PC-3 (cell line): ENCODE data around the gene CDCA4. TPM values are rescaled to one million over a fixed set of nuclear protein-coding genes. Genes with fewer than 3 reads are reported as not detected.

Experiments
- ATAC-seq: fragments of 200-7000 bp; cut with Tn5 transposase; 2 replicates; pipeline ENCODE4 v1.9.1; 2020; ENCODE audit warnings: mild to moderate bottlenecking, moderate library complexity
- BruUV-seq: library from RNA; stranded (reverse); fragments of 400-500 nt; replicated peaks from 2 replicates; lab custom pipeline; 2021; lab: Mats Ljungman, UMichigan
- CTCF ChIA-PET: fragments of 300-600 bp; sonication (Branson Sonifier 250); formaldehyde crosslinking; loops from one replicate; lab custom pipeline; 2022; ENCODE audit warnings: antibody characterized with exemption; lab: Charles Lee
- POLR2A ChIA-PET: fragments of 300-600 bp; sonication (Branson Sonifier 250); formaldehyde crosslinking; loops from one replicate; lab custom pipeline; 2022; ENCODE audit warnings: antibody characterized with exemption; ENCODE audit not compliant: unreplicated experiment; lab: Charles Lee
- DNase-seq: peaks from one replicate; pipeline ENCODE4 v3.0.0-alpha.2; 2015
- H2AFZ ChIP-seq: fragments of 300-600 bp; sonication (generic); 2 replicates; pipeline ENCODE4 v1.6.0; 2016; ENCODE audit warnings: antibody characterized with exemption, low read length
- H3F3A ChIP-seq: fragments of 300-600 bp; sonication (generic); one replicate; pipeline ENCODE4 v1.6.0; 2017; ENCODE audit warnings: antibody characterized with exemption, low read length, control low read depth, mild to moderate bottlenecking; ENCODE audit not compliant: unreplicated experiment
- H3K27ac ChIP-seq: fragments of 300-600 bp; sonication (generic); 2 replicates; pipeline ENCODE4 v1.5.1; 2016; ENCODE audit warnings: mild to moderate bottlenecking, low read length
- H3K27me3 ChIP-seq: fragments of 300-600 bp; sonication (generic); 2 replicates; pipeline ENCODE4 v1.6.1; 2016; ENCODE audit warnings: low read length, mixed read lengths
- H3K36me3 ChIP-seq: fragments of 300-600 bp; sonication (generic); 2 replicates; pipeline ENCODE4 v1.6.1; 2016; ENCODE audit warnings: low read depth, mixed run types, low read length, mixed read lengths
- H3K4me1 ChIP-seq: fragments of 300-600 bp; sonication (generic); 2 replicates; pipeline ENCODE4 v1.5.1; 2016; ENCODE audit warnings: low read length; ENCODE audit not compliant: insufficient read depth
- H3K4me2 ChIP-seq: fragments of 300-600 bp; sonication (generic); 2 replicates; pipeline ENCODE4 v1.6.0; 2016; ENCODE audit warnings: low read length
- H3K4me3 ChIP-seq: fragments of 300-600 bp; sonication (generic); 2 replicates; pipeline ENCODE4 v1.5.1; 2016; ENCODE audit warnings: mild to moderate bottlenecking, low read length, mixed read lengths
- H3K79me2 ChIP-seq: fragments of 300-600 bp; sonication (generic); 2 replicates; pipeline ENCODE4 v1.6.1; 2017; ENCODE audit warnings: low read length, mixed read lengths
- H3K9ac ChIP-seq: fragments of 300-600 bp; sonication (generic); 2 replicates; pipeline ENCODE4 v1.6.0; 2016; ENCODE audit warnings: mild to moderate bottlenecking, low read length
- H3K9me2 ChIP-seq: fragments of 300-600 bp; sonication (generic); replicated peaks from 2 replicates; pipeline ENCODE4 v1.6.1; 2016; ENCODE audit warnings: mixed run types, low read length, mixed read lengths
- H3K9me3 ChIP-seq: fragments of 300-600 bp; sonication (generic); 2 replicates; pipeline ENCODE4 v1.6.1; 2016; ENCODE audit warnings: low read length, mixed read lengths
- H4K20me1 ChIP-seq: fragments of 300-600 bp; sonication (generic); 2 replicates; pipeline ENCODE4 v1.6.1; 2016; ENCODE audit warnings: low read length, mixed read lengths
- CTCF ChIP-seq: fragments of 300-600 bp; sonication (generic); conservative IDR thresholded peaks from 2 replicates; pipeline ENCODE4 v1.5.1; 2017; ENCODE audit warnings: antibody characterized with exemption, low read depth, mild to moderate bottlenecking, low read length
- EZH2 ChIP-seq: fragments of 300-600 bp; sonication (generic); IDR thresholded peaks from one replicate; pipeline ENCODE4 v1.6.1; 2017; ENCODE audit warnings: antibody characterized with exemption, mild to moderate bottlenecking, low read length; ENCODE audit not compliant: unreplicated experiment
- EZH2phosphoT487 ChIP-seq: fragments of 300-600 bp; sonication (generic); IDR thresholded peaks from 2 replicates; pipeline ENCODE4 v1.6.1; 2018; ENCODE audit warnings: mild to moderate bottlenecking, antibody characterized with exemption, low read length, borderline replicate concordance
- intact Hi-C: fragments of 100-400 bp; cut with micrococcal nuclease; formaldehyde crosslinking; loops from 2 replicates; pipeline ENCODE4 v1.9.0; 2023
- total RNA-seq: library from RNA; depleted of rRNA; stranded (reverse); fragments of >200 nt; gene quantifications from 2 replicates; pipeline ENCODE4 v1.2.3, GENCODE V29; 2014

CDCA4 gene
- total RNA-seq, 1 experiment from 2014 or later: 113 TPM

GRCh38 chr14:104977008-104977680 is 43.7 kb downstream of the CDCA4 start:
- Histone ChIP-seq H3K4me3 (peak overlapping the region; percentile 97), H3K4me1 (peaks cover 64% of the 10 kb centered on the region), H3K36me3 (no peaks in the 10 kb centered on the region), H3K4me2 (peak overlapping the region; percentile 95), H3K9me2 (no peaks in the 10 kb centered on the region), H2AFZ (peak overlapping the region; percentile 37), H3K9ac (peak overlapping the region; percentile 71), H3K27me3 (no peaks in the 10 kb centered on the region), H3F3A (no peaks in the 10 kb centered on the region), H3K27ac (no peak overlapping the region), H4K20me1 (no peaks in the 10 kb centered on the region), H3K79me2 (peaks cover 30% of the 10 kb centered on the region), H3K9me3 (no peaks in the 10 kb centered on the region)
- intact Hi-C loops: no loop called here
- no peak for TF ChIP-seq EZH2
- no peak for TF ChIP-seq CTCF
- no peak for TF ChIP-seq EZH2phosphoT487
- CTCF ChIA-PET: no interaction called here
- no peak for ATAC-seq
- BruUV-seq: TSS peak; percentile 43
- DNase-seq: peak; percentile 23
- POLR2A ChIA-PET: no interaction called here

- intact Hi-C loops: loop anchor here (1.0 kb wide), 1 partner anchor 69 kb away; no protein-coding TSS in a partner anchor
- ATAC-seq: peak; percentile 6
- peak; percentile 88 for DNase-seq
- H3K4me1 ChIP-seq: peaks cover 71% of the 10 kb centered on the region
- H3K9ac ChIP-seq: no peak overlapping the region
- no peaks in the 10 kb centered on the region for H3K9me3 ChIP-seq
- ChIA-PET POLR2A (no interaction called here), CTCF (no interaction called here)
- no peaks in the 10 kb centered on the region for H3K9me2 ChIP-seq
- no peak overlapping the region for H3K27ac ChIP-seq
- no peaks in the 10 kb centered on the region for H3F3A ChIP-seq
- peak overlapping the region; percentile 95 for H3K4me2 ChIP-seq
- no peaks in the 10 kb centered on the region for H3K36me3 ChIP-seq
- no peaks in the 10 kb centered on the region for H4K20me1 ChIP-seq
- peaks cover 33% of the 10 kb centered on the region for H3K79me2 ChIP-seq
- peak overlapping the region; percentile 97 for H3K4me3 ChIP-seq
- H3K27me3 ChIP-seq: no peaks in the 10 kb centered on the region
- H2AFZ ChIP-seq: no peak overlapping the region
- BruUV-seq: no TSS peak
- TF ChIP-seq EZH2phosphoT487: no peak
- TF ChIP-seq CTCF: peak; percentile 85
- no peak for TF ChIP-seq EZH2
Observed at GRCh38 chr14:104976198-104977007, 44.5 kb downstream of the CDCA4 start.
